ENCODE measurements around the gene EPHA1.
"Not testable (repeated sequence)": the region's sequence is repeated elsewhere in the genome, so short reads cannot be mapped to it uniquely, and the experiment has no call there.

Gene EPHA1

DNA sequence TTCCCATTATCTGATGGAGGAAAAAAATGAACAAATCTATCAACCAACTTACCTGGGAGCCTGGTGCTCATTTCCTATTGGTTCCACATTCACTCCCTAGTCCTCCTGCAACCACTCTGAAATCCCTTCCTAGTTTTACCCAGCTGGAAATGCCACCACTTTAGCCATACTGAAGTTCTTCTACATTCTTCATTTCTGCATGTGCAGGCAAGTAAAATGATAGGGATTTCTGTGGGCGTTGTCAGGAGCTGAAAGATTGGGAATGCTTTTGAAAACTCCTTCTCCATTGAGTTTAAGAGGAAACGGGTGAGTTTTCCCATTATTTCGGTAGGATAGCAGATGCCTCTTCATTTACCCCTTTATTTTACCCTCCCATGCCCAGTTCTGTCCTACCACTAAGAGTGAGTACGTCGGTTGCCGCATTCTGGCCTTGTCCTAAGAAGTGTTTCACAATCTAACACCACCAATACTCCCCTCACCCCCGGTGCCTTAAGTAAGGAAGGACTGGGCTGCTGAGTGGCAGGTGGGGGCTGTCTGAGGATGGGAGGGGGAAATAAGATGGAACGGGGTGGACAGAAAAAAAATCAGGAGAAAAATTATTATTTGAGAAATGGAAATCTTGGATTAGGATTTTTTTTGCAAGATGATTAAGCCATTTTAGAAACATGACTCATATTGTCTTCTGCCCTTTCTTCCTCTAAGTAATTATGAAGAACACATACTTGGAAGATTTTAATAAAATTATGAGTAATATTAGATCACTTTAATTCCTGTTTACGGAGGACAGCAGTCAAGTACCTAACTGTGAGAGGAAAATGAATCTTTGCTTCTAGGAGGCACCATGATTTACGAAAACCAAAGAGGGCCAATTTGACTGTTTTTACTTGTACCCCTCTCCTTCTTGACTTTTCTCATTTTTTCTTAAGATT lies 21.4 kb upstream of the EPHA1 start:
- no peaks in the 10 kb centered on the region for H3F3A ChIP-seq (ENCODE audit: insufficient read depth)
- no peak overlapping the region for H2AFZ ChIP-seq (ENCODE audit: low read depth, low read length, severe bottlenecking)

GRCh38 chr7:143426479-143427142 lies 18.0 kb upstream of the EPHA1 start:
- no peak overlapping the region for H3K4me3 ChIP-seq (ENCODE audit: insufficient read depth, low read length, poor library complexity, severe bottlenecking)
- no peaks in the 10 kb centered on the region for H3K79me2 ChIP-seq (ENCODE audit: insufficient read depth, low read length)
- H3K27ac ChIP-seq (ENCODE audit: low read depth, low read length) = no peak overlapping the region
- no peaks in the 10 kb centered on the region for H3K9me2 ChIP-seq (replicated peaks; ENCODE audit: insufficient read depth, low read length)
- H3K9me3 ChIP-seq (ENCODE audit: insufficient read depth, low read length) = no peaks in the 10 kb centered on the region
- H3K9ac ChIP-seq (ENCODE audit: low read length) = no peak overlapping the region
- no peak overlapping the region for H3K4me2 ChIP-seq (ENCODE audit: low read depth, low read length, poor library complexity, severe bottlenecking)
- H2AFZ ChIP-seq (ENCODE audit: low read depth, low read length, severe bottlenecking) = no peak overlapping the region
- H4K20me1 ChIP-seq (ENCODE audit: low read depth, low read length) = no peaks in the 10 kb centered on the region
- no peak for TF ChIP-seq EZH2phosphoT487 (conservative IDR thresholded peaks at IDR 0.05; ENCODE audit: low read length)
- TF ChIP-seq, protein P1, sequence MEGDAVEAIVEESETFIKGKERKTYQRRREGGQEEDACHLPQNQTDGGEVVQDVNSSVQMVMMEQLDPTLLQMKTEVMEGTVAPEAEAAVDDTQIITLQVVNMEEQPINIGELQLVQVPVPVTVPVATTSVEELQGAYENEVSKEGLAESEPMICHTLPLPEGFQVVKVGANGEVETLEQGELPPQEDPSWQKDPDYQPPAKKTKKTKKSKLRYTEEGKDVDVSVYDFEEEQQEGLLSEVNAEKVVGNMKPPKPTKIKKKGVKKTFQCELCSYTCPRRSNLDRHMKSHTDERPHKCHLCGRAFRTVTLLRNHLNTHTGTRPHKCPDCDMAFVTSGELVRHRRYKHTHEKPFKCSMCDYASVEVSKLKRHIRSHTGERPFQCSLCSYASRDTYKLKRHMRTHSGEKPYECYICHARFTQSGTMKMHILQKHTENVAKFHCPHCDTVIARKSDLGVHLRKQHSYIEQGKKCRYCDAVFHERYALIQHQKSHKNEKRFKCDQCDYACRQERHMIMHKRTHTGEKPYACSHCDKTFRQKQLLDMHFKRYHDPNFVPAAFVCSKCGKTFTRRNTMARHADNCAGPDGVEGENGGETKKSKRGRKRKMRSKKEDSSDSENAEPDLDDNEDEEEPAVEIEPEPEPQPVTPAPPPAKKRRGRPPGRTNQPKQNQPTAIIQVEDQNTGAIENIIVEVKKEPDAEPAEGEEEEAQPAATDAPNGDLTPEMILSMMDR (IDR thresholded peaks at IDR 0.05; ENCODE audit: insufficient read depth, low read length, poor library complexity, severe bottlenecking) = no peak
- no peaks in the 10 kb centered on the region for H3K36me3 ChIP-seq (ENCODE audit: low read length)
- no peaks in the 10 kb centered on the region for H3F3A ChIP-seq (ENCODE audit: insufficient read depth)
- H3K27me3 ChIP-seq (ENCODE audit: low read length) = no peaks in the 10 kb centered on the region

More for the DNA sequence above, 21.4 kb upstream of the EPHA1 start:
- no peaks in the 10 kb centered on the region for H3K79me2 ChIP-seq (ENCODE audit: insufficient read depth, low read length)
- H4K20me1 ChIP-seq (ENCODE audit: low read depth, low read length) = no peaks in the 10 kb centered on the region
- H3K9me3 ChIP-seq (ENCODE audit: insufficient read depth, low read length) = no peaks in the 10 kb centered on the region
- H3K27me3 ChIP-seq (ENCODE audit: low read length) = no peaks in the 10 kb centered on the region
- no peak overlapping the region for H3K4me2 ChIP-seq (ENCODE audit: low read depth, low read length, poor library complexity, severe bottlenecking)
- no peaks in the 10 kb centered on the region for H3K36me3 ChIP-seq (ENCODE audit: low read length)
- no peaks in the 10 kb centered on the region for H3K9me2 ChIP-seq (replicated peaks; ENCODE audit: insufficient read depth, low read length)
- no peak overlapping the region for H3K4me3 ChIP-seq (ENCODE audit: insufficient read depth, low read length, poor library complexity, severe bottlenecking)
- H3K9ac ChIP-seq (ENCODE audit: low read length) = no peak overlapping the region
- TF ChIP-seq EZH2phosphoT487 (conservative IDR thresholded peaks at IDR 0.05; ENCODE audit: low read length) = no peak
- TF ChIP-seq, protein P1 (IDR thresholded peaks at IDR 0.05; ENCODE audit: insufficient read depth, low read length, poor library complexity, severe bottlenecking) = no peak
- H3K27ac ChIP-seq (ENCODE audit: low read depth, low read length) = no peak overlapping the region

DNA sequence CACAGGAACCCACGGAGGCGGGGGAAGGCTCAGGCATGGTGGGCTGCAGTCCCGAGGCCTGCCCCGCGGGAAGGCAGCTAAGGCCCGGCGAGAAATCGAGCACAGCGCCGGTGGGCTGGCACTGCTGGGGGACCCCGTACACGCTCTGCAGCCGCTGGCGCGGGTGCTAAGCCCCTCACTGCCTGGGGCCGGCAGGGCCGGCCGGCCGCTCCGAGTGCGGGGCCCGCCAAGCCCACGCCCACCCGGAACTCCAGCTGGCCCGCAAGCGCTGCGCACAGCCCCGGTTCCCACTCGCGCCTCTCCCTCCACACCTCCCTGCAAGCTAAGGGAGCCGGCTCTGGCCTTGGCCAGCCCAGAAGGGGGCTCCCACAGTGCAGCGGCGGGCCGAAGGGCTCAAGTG lies 15.8 kb upstream of the EPHA1 start:
- not testable (repeated sequence) for H3K9me3 ChIP-seq (ENCODE audit: insufficient read depth, low read length); H3K4me3 ChIP-seq (ENCODE audit: insufficient read depth, low read length, poor library complexity, severe bottlenecking); H4K20me1 ChIP-seq (ENCODE audit: low read depth, low read length); H3K9me2 ChIP-seq (replicated peaks; ENCODE audit: insufficient read depth, low read length); H2AFZ ChIP-seq (ENCODE audit: low read depth, low read length, severe bottlenecking); H3K9ac ChIP-seq (ENCODE audit: low read length); H3K79me2 ChIP-seq (ENCODE audit: insufficient read depth, low read length); H3K27ac ChIP-seq (ENCODE audit: low read depth, low read length); H3K36me3 ChIP-seq (ENCODE audit: low read length); H3K27me3 ChIP-seq (ENCODE audit: low read length); H3K4me2 ChIP-seq (ENCODE audit: low read depth, low read length, poor library complexity, severe bottlenecking); H3F3A ChIP-seq (ENCODE audit: insufficient read depth)

GRCh38 chr7:143422033-143422432 lies 13.4 kb upstream of the EPHA1 start:
- H3K79me2 ChIP-seq (ENCODE audit: insufficient read depth, low read length) = no peaks in the 10 kb centered on the region
- H3K27me3 ChIP-seq (ENCODE audit: low read length) = no peaks in the 10 kb centered on the region
- H3K9ac ChIP-seq (ENCODE audit: low read length) = no peak overlapping the region
- no peak overlapping the region for H3K27ac ChIP-seq (ENCODE audit: low read depth, low read length)
- no peaks in the 10 kb centered on the region for H4K20me1 ChIP-seq (ENCODE audit: low read depth, low read length)
- no peaks in the 10 kb centered on the region for H3K36me3 ChIP-seq (ENCODE audit: low read length)
- no peaks in the 10 kb centered on the region for H3K9me3 ChIP-seq (ENCODE audit: insufficient read depth, low read length)
- H3K4me2 ChIP-seq (ENCODE audit: low read depth, low read length, poor library complexity, severe bottlenecking) = no peak overlapping the region
- H3F3A ChIP-seq (ENCODE audit: insufficient read depth) = no peaks in the 10 kb centered on the region
- no peak overlapping the region for H3K4me3 ChIP-seq (ENCODE audit: insufficient read depth, low read length, poor library complexity, severe bottlenecking)
- no peak overlapping the region for H2AFZ ChIP-seq (ENCODE audit: low read depth, low read length, severe bottlenecking)
- TF ChIP-seq, protein P1 (IDR thresholded peaks at IDR 0.05; ENCODE audit: insufficient read depth, low read length, poor library complexity, severe bottlenecking) = no peak
- TF ChIP-seq EZH2phosphoT487 (conservative IDR thresholded peaks at IDR 0.05; ENCODE audit: low read length) = no peak
- no peaks in the 10 kb centered on the region for H3K9me2 ChIP-seq (replicated peaks; ENCODE audit: insufficient read depth, low read length)

- not testable (repeated sequence) for H3K4me3 ChIP-seq (ENCODE audit: insufficient read depth, low read length, poor library complexity, severe bottlenecking); H3F3A ChIP-seq (ENCODE audit: insufficient read depth); H4K20me1 ChIP-seq (ENCODE audit: low read depth, low read length); H3K27me3 ChIP-seq (ENCODE audit: low read length); H3K9ac ChIP-seq (ENCODE audit: low read length); H3K36me3 ChIP-seq (ENCODE audit: low read length); H3K79me2 ChIP-seq (ENCODE audit: insufficient read depth, low read length); H3K4me2 ChIP-seq (ENCODE audit: low read depth, low read length, poor library complexity, severe bottlenecking); H3K27ac ChIP-seq (ENCODE audit: low read depth, low read length); H3K9me2 ChIP-seq (replicated peaks; ENCODE audit: insufficient read depth, low read length); H3K9me3 ChIP-seq (ENCODE audit: insufficient read depth, low read length); H2AFZ ChIP-seq (ENCODE audit: low read depth, low read length, severe bottlenecking)
Observed at GRCh38 chr7:143420624-143421023, 12.0 kb upstream of the EPHA1 start.
